Activated naive CD4-positive, alpha-beta T cell treated with Interleukin-2 at 50 U/mL for 16 hours (primary cell): ENCODE data around the gene DNAH5.
"Not testable (repeated sequence)": the region's sequence is repeated elsewhere in the genome, so short reads cannot be mapped to it uniquely, and the experiment has no call there.

ENCODE experiments used
- DNase-seq: peaks from one replicate; pipeline ENCODE4 v3.0.0-alpha.2; 2020

Gene DNAH5

GRCh38 chr5:13831351-13831750 is 113.1 kb downstream of the DNAH5 start:
- DNase-seq: no peak

DNA sequence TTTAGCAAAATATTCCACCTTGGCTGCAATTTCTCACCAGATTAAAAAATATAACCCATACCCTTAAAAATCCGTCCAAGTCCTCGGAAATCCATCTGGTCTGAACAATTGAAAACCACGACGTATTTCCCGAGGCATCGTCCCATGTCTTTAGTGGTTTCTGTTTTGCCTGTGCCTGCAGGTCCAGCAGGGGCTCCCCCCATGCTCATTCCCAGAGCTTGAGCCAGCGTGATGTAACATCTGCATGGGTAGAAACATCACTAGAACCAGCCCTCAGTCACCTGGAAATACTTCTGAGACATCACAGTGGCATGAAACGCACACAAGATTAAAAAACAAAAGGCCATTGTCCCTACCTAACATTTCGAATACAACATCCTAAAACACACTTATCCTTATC is 114.0 kb downstream of the DNAH5 start:
- DNase-seq: no peak

DNA sequence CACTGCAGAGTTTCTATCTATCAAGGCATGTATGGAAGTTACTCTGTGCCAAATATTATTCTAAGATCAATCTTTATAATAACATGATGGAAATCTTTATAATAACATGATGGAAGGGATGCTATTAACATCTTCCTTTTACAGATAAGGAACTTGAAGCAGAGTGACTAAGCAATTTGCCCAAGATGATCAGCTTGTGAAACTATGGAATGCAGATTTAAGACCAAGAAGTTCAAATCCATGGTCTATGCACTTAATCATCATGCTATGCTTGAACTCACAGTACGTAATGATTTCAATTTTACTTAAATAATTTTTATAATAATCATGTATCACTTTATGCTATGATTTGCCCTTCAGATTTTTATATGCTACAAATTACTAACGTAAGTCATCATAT is 123.1 kb downstream of the DNAH5 start:
- no peak for DNase-seq

DNA sequence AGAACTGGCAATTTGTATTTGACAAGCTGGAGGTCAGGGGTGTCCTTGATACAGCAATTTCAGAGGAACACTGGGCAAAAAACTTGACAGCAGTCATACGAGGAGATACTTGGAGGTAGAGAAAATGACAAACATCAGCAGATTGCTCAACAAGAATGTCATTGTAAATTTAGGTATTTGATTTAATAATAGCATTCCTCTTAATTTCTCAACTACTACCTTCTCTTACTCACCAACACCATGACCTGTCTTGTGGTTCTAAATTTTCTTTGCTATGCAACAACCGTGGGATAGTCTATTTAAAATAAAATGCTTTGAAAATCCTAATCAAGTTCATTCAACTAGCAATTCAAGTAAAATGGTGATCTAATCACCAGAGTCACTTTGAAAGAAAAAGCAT is 128.4 kb downstream of the DNAH5 start:
- no peak for DNase-seq

- DNase-seq: no peak
Observed at GRCh38 chr5:13814301-13814700, 130.2 kb downstream of the DNAH5 start.

DNA sequence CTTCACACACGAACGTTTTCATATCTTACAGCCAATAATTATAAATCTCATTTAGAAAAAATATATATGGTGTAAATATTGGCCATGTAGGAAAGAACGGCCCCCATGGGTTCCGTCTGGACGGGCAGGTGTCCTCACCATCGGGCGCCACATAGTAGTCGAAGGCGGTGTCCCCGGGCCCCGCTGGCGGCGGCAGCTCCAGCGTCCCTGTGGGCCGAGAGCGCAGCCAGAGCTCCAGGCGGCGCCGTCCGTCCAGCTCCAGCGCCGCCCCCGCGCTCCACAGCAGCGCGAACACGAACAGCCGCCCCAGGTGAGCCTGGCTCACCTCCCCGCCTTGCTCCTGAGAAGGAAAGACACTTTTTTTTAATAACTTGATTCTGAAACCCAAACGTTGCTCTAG is 134.6 kb downstream of the DNAH5 start:
- no peak for DNase-seq

- DNase-seq: no peak
Observed at GRCh38 chr5:13804336-13804735, 140.2 kb downstream of the DNAH5 start.

DNA sequence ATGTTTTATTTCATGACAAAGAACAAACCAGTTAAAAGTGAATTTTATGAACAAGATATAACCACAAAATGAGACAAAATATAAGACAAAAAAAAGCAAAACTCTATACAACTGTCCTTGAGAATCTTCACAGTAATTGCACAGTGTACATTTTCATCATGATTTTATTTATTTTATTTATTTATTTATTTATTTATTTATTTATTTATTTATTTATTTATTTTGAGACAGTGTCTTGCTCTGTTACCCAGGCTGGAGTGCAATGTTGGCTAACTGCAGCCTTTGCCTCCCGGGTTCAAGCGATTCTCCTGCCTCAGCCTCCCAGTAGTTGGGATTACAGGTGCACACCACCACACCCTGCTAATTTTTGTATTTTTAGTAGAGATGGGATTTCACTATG is 145.9 kb downstream of the DNAH5 start:
- not testable (repeated sequence) for DNase-seq

DNA sequence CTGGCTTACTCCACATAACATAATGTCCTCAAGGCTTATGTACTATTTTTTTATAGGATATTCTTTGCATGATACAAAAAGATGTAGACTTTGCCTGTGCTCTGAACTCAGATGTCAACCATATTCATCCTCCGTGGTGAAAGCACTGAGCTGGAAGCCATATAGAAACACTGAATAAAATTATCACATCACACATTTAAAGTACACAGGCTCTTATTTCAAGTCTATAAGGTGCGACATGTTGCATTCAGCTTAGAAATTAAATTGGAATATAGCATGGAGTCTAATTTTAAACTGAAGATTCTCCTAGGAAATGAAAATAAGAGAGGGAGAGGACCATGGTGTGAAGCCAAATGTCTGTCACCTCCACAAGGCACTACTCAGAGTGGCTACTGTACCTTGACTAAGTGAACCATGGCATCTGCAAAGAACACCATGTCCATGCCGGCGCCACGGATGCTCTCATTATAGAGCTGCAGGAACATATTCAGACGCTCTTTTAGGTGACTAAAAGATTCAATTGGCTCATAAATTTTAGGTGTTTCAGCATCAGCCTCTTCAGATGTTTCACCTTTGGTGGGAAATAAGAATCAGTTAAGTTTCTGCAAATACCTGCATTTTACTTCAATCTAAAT is 158.6 kb downstream of the DNAH5 start:
- no peak for DNase-seq

DNA sequence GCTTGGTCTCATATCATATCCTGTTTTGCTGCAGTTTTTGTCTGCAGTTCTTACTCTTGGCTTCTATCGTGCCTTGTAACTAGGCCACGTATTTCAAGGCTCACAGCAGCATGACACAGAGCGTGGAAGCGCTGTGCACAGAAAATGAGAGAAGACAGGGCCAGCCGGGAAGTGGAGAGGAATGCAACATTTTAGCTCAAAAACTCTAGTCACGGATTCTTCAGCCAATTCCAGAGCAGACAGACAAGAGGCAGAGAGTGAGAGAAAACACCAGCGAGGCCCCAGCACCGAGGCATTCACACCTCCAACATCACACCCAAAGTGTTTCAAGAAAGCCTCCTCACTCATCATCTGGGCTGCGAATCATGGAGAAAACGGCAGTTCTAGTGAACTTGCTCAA is 160.8 kb downstream of the DNAH5 start:
- DNase-seq: no peak

DNA sequence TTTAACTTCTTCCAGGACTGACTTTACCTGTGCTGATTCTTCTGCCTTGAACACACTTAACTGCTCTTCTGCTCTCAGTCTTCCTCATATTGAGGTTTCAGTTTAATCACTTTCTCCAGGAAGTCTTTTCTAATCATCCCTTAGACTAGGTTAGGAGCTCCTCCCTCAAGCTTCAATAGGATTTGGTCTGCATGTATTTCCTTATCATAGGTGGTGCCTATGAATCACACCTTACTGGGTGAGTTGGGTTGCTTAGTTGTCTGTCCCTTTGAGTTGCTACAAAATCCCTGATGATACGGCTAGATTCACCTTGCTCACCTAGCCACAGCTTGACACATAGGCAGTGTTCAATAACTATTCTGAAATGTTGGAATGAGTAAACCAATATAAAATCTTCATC is 164.4 kb downstream of the DNAH5 start:
- no peak for DNase-seq

DNA sequence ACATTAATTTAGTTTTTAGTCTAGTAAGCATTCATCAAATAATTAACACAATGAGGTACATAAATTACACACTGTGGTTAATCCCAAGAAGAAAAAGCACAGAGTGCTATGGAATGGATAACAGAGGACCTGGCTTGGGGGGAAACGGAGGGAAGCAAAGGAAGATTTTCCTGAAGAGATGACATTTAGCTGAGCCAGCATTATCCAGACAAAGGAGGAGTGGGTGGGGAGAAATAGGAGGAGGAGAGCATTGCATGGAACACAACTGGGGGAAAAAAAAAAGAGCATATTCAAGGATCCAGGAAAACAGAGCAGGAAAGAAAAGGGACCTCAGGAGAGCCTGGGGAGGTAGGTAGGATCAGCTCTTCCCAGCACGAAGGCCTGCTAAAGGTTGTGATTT is 170.8 kb downstream of the DNAH5 start:
- no peak for DNase-seq

DNA sequence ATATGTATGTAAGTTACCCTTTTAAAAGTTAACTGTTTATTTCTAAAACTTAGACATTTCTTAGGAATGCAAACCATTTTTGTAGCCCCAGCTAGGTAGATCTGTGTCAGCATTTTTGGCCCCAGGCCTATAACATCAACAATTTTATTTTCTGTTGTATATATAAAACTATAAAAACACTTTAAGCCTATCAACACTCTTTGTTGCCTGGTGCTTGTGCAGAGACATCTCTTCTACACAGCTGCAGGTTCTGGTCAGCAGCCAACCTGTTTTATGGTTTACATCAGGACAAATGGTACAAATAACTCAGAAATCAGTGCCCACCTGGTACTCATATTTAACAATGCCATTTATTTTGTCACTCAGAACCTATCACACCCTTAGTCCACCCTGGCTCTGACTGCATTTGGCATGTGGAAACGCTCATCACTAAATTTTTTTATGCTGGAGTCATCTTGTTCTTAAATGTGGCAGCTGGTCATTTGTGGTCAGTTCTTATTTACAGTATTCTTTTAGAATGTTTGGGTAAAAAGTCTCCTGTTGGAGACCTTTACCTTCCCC is 173.4 kb downstream of the DNAH5 start:
- no peak for DNase-seq

- no peak for DNase-seq
Observed at GRCh38 chr5:13766236-13766635, 178.3 kb downstream of the DNAH5 start.

DNA sequence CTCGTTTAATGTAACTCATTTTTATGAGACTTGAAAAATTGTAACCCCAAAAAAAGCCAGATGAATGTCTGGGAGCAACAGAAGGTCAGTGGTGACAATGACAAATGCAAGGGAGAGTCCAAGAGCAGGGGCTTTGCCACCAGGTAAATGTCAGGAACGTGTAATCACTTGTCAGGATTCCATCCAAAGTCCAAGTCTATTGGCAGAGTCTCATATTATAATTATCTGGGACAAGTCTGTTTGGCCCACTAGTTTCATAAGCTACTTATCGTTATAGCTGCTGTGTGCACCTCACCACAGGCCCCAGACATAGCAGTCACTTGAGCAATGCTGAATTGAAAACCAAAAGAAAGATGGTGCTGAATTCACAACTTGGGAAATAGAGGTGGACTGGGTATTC is 180.8 kb downstream of the DNAH5 start:
- DNase-seq: no peak

DNA sequence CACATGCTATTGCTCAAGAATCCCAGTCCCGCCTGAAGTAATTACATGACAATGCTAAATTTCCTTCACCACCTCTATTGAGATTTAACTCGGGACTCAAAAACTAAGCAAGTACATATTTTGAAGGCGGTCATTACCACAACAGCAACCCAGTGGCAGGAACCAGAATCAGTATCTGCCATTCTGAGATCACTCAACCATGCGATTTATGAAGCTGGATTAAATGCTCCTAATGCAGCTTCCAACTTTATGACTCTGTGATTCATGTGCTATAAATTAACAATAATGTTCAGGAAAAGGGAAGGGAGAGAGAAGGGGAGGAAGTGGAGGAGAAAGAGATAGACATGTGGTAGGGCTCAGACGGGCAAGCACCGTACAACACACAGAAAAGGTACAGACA is 194.7 kb downstream of the DNAH5 start:
- no peak for DNase-seq

DNA sequence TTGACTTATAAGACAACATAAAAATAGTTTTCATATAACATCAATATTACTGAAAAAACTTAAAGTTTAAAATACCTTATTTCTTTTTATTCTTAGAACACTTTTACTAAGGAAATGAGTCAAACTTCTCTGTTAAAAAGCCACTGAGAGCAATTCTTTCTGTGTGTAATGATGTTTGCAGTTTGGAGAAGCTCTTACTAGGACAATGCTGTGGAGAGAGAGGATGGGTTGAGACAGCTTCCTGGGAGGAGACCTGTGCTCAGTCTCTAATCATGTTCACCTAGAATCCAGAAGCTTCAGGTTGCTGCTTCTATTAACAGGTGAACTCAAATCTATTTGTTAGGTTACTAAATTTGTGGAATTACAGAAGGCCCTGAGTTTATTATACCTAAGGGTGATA is 198.5 kb downstream of the DNAH5 start:
- DNase-seq: no peak

GRCh38 chr5:13745508-13745907 is 199.0 kb downstream of the DNAH5 start:
- DNase-seq: no peak

GRCh38 chr5:13740471-13740870 is 204.0 kb downstream of the DNAH5 start:
- DNase-seq: no peak

DNA sequence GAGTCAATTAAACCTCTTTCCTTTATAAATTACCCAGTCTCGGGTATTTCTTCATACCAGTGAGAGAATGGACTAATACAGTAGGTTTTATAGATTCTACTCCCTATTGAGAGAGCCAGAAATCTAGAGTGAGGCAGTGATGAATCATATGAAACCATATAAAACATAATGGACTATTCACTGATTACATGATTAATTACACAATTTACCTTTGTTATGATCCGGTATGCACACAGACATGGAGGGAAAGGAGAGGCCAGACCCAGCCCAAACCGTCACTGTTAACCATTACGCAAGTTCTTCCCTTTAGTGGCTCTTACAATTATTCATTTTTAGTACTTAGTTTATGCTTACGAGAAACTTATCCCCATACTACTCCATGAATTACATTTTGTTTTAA is 205.0 kb downstream of the DNAH5 start:
- DNase-seq: no peak

DNA sequence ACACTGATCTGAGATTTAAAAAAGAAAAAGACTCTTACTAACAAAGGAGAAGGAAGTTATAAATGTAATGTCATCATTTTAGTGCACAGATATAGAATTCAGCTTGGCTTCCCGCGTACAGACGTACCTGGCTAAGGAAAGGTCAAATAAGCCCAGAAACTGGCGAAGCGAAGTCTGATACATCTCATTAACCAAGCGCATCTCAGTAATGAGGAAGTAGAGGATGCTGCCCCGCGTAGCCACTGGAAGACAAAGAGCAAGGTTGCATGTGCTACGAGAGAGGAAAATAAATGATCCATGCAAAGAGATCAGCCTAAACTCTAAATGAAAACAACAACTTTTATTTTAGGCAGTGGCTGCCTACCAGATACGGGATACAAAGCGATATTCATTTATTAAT is 208.8 kb downstream of the DNAH5 start:
- DNase-seq: no peak

DNA sequence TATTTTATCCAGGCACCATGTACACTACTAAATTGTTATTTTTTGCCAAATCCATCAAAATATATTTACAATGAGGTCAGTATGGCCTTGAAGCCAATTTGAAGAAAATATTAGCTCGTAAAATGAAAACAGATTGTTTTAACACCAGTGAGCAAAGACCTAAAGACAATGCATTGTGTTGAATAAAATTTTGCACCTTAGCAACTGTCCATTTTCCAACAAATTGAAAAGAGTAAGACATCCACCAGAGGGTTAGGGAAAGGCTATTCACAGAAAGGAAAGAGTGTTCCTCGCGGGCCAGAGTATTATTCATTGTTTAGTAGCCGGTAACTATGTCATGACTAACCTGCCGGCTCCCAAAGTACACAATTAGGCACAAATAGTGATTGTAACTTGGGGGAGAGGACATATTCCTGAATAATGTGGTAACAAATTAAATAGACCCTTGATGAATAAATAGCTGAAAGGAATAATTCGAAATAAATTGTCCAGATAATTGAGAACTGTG is 213.3 kb downstream of the DNAH5 start:
- no peak for DNase-seq

GRCh38 chr5:13708906-13709305 is 235.6 kb downstream of the DNAH5 start:
- DNase-seq: no peak

DNA sequence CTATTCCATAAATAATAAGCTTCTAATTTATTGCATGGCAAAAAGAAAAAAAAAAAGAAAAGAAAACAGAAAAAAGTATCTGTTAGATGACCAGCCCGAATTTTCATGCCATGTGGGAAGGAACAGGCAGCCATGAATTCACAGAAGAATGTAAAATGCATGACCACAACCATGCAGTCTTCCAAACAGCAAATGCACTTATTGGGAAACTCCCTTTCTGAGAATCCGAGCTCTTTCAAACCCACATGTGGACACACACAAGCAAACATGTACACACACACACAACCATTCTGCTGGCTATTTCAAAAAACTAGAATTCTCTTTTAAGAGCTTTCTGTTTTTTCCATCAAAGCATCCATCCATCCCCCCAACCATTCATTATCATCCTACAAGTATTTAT is 236.1 kb downstream of the DNAH5 start:
- no peak for DNase-seq

DNA sequence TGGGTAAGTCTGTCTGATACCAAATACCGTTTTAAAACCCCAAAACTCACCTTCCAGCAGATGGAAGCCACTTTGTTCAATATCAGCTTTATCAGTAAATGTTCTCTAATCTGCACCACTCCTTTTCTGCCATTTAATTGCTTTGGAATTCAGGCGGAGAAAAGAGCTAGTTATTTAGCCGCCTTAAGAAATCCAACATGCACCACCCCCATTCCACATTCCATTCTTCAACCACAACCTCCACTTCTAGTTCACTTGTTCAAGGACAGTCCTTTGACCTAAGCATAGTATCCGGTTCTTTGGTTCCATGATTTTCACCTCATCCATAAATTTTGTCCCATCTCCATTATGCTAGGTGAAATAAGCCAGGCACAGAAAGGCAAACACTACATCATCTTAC is 240.1 kb downstream of the DNAH5 start:
- no peak for DNase-seq
